NK-92 (cell line): Measurements from ENCODE around the gene TSBP1.
"Not testable (repeated sequence)": the region's sequence is repeated elsewhere in the genome, so short reads cannot be mapped to it uniquely, and the experiment has no call there.

ENCODE experiments used
- DNase-seq: peaks from one replicate; lab custom pipeline; 2025; ENCODE audit not compliant: unreplicated experiment; lab: John Stamatoyannopoulos, UW

Gene TSBP1

DNA sequence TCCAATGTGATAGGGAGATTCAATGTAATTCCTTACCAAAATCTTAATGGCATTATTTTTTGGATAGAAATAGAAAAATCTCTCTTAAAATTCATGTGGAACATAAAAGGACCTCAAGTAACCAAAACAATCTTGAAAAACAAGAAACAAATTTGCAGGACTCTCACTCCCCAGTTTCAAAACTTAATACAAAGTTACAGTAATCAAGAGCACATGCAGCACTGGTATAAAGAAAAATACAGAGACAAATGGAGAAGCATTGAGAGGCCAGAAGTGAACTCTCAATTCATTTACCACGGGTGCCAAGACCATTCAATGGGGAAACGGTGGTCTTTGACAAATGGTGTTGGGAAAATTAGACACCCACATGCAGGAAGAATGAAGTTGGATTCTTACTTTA, 7.8 kb upstream of the TSBP1 start:
- DNase-seq = no peak

DNA sequence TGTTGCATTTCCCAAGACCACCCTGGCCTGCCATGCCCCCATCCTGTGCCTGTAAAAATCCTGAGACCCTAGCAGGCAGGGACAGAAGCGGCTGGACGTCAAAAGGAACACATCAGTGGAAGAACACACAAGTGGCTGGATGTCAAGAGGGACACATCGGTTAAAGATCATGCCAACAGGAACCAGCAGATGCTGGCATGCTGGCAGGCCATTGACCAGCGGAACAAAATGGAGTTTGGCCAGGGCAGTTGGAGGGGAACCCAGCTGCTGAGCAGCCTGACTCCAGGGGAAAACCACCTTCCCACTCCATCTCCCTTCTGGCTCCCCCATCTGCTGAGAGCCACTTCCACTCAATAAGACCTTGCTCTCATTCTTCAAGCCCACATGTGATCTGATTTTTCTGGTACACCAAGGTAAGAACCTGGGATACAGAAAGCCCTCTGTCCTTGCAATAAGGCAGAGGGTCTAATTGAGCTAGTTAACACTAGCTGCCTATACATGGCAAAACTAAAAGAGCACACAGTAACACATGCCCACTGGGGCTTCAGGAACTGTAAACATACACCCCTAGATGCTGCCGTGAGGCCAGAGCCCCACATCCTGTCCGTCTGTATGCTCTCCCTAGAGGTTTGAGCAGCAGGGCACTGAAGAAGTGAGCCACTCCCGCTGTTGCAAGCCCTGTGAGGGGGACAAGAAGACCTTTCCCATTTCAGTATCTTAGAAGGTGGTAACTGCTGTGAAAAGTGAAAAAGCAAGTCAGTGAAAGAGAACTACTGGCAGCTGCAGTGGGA, 4.2 kb upstream of the TSBP1 start:
- no peak for DNase-seq

DNA sequence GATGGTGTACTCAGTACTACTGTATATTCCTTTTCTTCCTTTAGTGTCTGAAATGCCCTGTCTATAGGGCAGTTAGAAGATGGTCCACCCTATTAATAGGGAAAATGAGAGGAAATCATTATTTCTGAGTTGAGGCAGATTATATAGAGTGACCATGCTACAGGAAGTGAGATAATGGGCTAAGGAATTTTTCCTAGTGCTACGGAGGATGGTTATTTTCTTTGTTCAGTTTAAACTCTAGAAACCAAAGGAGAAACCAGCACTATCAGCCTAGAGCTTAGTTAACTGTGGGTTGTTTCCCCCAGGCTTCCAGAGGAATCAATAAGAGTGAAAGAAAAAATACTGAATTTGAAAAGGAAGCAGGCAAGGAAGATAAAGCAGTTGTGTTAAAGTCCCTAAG, 474 bp downstream of the TSBP1 start:
- DNase-seq = no peak

DNA sequence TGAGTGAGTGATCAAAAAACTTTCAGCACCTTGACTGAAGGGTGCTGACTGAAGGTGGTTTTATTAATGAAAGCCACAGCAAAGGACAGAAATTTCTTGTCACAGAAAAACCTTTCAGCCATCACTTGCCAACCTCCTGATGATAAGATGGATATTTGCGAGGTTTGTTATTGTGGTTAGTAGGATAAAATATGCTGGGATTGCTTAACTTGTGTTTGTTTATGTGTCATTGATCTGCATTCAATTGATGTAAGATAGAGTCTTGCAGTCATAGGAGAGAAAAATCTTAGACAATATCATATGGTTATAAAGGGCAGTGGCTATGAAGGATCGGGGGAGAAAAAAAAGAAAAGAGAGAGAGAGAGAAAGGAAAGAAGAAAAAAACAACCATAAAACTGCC, 1.2 kb downstream of the TSBP1 start:
- no peak for DNase-seq

DNA sequence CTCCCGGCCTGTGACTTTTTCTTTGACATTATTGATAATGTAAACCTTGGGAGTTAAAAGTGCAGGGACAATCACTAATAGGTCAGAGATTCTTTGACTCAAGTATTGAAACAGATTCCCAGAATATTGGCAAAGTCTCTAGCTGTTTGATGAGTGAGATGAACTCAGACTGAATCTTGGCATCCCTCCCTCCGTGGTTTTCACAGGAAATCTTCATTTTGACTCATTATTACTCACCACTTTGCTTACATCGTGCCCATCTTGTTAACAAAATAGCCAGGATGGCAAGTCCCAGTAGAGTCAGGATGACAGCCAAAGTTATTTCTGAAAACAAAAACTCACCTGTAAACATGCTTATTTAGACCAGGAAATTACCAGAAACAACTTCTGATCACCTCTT, 2.0 kb downstream of the TSBP1 start:
- DNase-seq = no peak

GRCh38 chr6:32367644-32368043, 4.1 kb downstream of the TSBP1 start:
- no peak for DNase-seq

DNA sequence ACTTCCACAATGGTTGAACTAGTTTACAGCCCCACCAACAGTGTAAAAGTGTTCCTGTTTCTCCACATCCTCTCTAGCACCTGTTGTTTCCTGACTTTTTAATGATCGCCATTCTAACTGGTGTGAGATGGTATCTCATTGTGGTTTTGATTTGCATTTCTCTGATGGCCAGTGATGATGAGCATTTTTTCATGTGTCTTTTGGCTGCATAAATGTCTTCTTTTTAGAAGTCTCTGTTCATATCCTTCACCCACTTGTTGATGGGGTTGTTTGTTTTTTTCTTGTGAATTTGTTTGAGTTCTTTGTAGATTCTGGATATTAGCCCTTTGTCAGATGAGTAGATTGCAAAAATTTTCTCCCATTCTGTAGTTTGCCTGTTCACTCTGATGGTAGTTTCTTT, 12.5 kb downstream of the TSBP1 start:
- DNase-seq = not testable (repeated sequence)

DNA sequence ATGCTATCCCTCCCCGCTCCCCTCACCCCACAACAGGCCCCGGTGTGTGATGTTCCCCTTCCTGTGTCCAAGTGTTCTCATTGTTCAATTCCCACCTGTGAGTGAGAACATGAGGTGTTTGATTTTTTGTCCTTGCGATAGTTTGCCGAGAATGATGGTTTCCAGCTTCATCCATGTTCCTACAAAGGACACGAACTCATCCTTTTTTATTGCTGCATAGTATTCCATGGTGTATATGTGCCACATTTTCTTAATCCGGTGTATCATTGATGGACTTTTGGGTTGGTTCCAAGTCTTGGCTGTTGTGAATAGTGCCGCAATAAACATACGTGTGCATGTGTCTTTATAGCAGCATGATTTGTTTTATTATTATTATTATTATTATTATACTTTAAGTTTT, 13.2 kb downstream of the TSBP1 start:
- not testable (repeated sequence) for DNase-seq

DNA sequence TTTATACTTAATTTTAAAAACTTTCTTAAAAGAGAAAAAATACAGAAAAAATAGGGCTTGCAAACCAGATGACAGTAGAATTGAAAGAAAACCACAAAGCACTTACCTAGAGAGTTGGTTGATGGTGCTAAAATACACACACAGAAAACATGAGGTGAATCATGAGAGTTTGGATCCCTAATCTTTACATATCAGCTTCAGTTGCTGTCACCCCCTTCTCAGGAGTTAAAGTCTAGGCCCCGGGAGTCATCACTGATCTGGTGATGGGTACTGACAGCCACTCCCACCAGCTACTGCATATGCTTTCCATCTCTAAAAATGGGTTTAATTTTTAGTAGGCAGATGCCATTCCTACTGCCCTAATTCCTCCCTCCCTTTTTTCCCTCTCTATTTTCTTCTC, 16.7 kb downstream of the TSBP1 start:
- no peak for DNase-seq

DNA sequence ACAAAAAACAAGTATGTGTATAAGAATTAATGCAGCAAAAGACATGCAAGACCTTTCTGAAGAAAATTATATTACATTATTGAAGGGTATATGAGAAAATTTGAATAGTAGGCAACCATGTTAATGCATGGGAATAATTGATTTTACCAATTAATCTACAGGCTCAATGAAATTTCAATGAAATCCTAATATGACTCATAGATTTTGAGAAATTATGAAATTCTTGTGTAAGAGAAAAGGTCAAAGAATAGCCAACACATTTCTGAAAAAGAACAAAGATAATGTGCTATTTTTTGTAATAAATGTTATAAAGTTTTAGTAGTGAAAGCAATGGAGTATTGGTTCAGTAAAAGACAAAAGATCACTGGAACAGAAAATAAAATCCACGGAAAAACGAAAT, 18.4 kb downstream of the TSBP1 start:
- DNase-seq = no peak

- no peak for DNase-seq
These were observed 31.5 kb downstream of the TSBP1 start for GRCh38 chr6:32340242-32340641.

DNA sequence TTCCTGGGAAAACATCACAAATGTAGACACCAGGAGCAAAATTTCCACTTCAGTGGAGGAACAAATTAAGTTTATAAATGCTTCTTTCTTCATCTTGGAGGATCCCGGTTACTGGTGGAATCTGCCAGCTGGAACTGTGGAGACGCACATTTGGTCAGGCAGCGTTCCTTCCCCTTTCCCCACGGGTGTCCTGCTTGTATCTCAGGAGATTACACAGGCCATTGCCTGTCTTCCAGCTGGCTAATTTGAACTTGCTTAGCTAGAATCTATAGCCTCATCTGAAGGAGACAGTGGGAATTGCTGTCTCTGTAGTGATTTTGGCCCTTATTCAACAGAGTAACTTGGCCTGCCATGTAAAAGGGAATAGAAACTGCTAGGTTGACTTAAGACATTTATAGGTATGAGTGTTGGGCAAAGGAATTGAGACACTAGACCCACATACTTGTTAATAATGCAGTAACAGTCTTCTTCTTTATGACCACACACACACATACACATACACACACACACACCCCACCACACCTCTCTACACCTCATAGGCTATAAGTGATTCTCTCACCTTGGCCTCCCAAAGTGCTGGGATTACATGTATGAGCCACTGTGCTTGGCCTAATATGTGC, 34.4 kb downstream of the TSBP1 start:
- no peak for DNase-seq

DNA sequence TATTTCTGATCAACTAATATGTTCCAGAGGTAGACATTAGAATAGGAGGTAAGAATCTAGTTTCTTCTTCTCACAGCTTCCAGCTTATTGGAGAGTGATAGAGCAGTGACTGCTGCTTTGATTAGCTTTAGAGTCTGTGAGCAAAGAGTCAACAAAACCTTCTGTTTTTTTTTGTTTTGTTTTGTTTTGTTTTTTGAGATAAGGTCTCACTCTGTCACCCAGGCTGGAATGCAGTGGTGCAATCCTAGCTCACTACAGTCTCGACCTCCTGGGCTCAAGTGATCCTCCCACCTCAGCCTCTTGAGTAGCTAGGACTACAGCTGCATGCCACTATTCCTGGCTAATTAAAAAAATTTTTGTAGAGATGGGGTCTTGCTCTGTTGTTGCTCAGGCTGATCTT, 39.3 kb downstream of the TSBP1 start:
- DNase-seq = no peak

GRCh38 chr6:32329141-32329540, 42.6 kb downstream of the TSBP1 start:
- no peak for DNase-seq

DNA sequence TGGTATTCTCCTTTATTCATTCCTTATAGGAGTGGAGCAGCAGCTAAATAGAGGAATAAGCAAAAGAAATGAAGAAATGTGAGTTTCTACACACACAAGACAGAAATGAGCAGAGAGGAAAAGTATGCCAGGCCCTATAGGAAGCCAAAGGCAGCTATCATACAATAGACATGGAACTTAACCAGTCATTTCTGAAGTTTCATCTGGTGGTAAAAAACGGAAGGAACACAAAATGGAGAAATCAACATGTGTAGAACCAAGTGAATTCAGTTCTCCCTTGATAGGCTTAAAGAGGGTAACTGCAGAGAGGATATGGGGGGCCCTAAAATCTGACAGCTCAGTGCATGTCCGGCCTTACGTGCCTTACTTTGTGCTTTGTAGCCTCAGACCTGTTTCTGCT, 44.6 kb downstream of the TSBP1 start:
- no peak for DNase-seq

DNA sequence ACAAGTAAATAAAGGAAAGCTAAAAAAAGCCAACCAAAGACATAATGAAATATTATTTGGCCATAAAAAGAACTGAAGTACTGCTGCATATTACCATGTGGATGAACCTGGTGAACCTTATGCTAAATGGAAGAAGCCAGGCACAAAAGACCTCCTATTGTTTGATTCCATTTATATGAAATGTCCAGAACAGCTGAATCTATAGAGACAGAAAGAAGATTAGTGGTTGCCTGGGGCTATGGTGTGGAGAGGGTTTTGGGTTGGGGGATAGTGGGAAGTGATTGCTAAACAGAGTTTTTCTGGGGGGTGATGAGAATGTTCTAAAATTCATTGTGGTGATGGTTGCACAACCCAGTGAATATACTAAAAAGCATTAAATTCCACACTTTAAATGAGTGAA, 53.2 kb downstream of the TSBP1 start:
- no peak for DNase-seq

- no peak for DNase-seq
These were observed 54.2 kb downstream of the TSBP1 start for GRCh38 chr6:32317541-32317940.

GRCh38 chr6:32313964-32314363, 57.7 kb downstream of the TSBP1 start:
- DNase-seq = no peak

GRCh38 chr6:32298632-32299336, 72.9 kb downstream of the TSBP1 start:
- DNase-seq = no peak

DNA sequence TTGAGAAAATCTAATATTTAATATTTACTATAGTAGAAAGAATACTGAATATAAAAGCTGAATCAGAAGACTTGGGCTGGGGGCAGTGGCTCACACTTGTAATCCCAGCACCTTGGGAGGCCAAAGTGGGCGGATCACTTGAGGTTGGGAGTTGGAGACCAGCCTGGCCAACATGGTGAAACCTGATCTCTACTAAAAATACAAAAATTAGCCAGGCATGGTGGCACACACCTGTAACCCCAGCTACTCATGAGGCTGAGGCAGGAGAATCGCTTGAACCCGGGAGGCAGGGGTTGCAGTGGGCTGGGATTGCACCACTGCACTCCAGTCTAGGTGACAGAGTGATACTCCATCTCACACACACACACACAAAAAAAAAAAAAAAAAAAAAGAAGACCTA, 76.7 kb downstream of the TSBP1 start:
- not testable (repeated sequence) for DNase-seq

GRCh38 chr6:32294566-32294965, 77.1 kb downstream of the TSBP1 start:
- DNase-seq = no peak

DNA sequence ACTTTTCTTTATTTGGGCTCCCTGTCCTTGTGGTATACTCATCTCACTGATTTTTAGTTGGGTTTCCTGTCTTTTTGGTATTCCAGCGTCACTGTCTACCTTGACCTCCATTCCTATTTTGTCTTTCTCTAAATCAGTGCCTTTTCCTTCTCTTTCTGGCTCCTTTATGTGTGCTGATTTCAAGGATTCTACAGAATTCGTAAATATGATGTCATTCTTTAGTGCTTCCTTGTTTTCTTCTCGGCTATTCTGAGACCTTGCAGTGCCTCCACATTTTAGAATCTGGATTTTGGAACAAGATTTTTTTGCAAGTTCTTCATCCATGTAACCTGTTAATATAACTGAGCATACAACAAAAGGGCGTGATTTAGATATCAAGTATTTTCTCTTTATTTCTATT, 78.0 kb downstream of the TSBP1 start:
- no peak for DNase-seq
